ENCODE measurements around the gene OR5AK2.

- TF ChIP-seq CTCF (IDR thresholded peaks at IDR 0.05) (no peak), POLR2A (IDR thresholded peaks at IDR 0.05) (no peak)
Observed at GRCh38 chr11:56994532-56994931, 5.8 kb downstream of the OR5AK2 start.
